RWPE2 (cell line): ENCODE measurements around the gene CHCHD2.
"Not testable (repeated sequence)": the region's sequence is repeated elsewhere in the genome, so short reads cannot be mapped to it uniquely, and the experiment has no call there.

Experiments used
- ATAC-seq: fragments of 200-7000 bp; cut with Tn5 transposase; 3 replicates; pipeline ENCODE4 v1.9.1; 2021; ENCODE audit warnings: low read depth
- DNase-seq: peaks from one replicate; pipeline ENCODE4 v3.0.0-alpha.2; 2020; ENCODE audit warnings: low spot score
- H3K27ac ChIP-seq: fragments of 450-650 bp; 2 replicates; pipeline ENCODE4 v1.5.1; 2017; ENCODE audit warnings: mild to moderate bottlenecking; ENCODE audit not compliant: poor library complexity, severe bottlenecking
- H3K27me3 ChIP-seq: fragments of 250-450 bp; sonication (Bioruptor Pico); 2 replicates; pipeline ENCODE4 v1.5.1; 2021; ENCODE audit warnings: mild to moderate bottlenecking, moderate library complexity; ENCODE audit not compliant: insufficient read depth, poor library complexity, severe bottlenecking
- H3K36me3 ChIP-seq: fragments of 250-450 bp; sonication (Bioruptor Pico); 2 replicates; pipeline ENCODE4 v1.5.1; 2020; ENCODE audit warnings: low read depth, mild to moderate bottlenecking, moderate library complexity
- H3K4me1 ChIP-seq: fragments of 250-450 bp; sonication (Bioruptor Pico); 2 replicates; pipeline ENCODE4 v1.5.1; 2021; ENCODE audit warnings: mild to moderate bottlenecking, moderate library complexity; ENCODE audit not compliant: insufficient read depth, poor library complexity, severe bottlenecking
- H3K4me3 ChIP-seq: fragments of 250-450 bp; sonication (Bioruptor Pico); 2 replicates; pipeline ENCODE4 v1.5.1; 2021; ENCODE audit warnings: mild to moderate bottlenecking, moderate library complexity; ENCODE audit not compliant: severe bottlenecking
- H3K9me3 ChIP-seq: fragments of 250-450 bp; sonication (Bioruptor Pico); 2 replicates; pipeline ENCODE4 v1.5.1; 2021; ENCODE audit warnings: mild to moderate bottlenecking, moderate library complexity; ENCODE audit not compliant: severe bottlenecking
- TF ChIP-seq, protein P1 (sequence below): fragments of 450-650 bp; IDR thresholded peaks from one replicate; pipeline ENCODE4 v1.5.1; 2017; ENCODE audit warnings: mild to moderate bottlenecking, moderate library complexity; ENCODE audit not compliant: poor library complexity, severe bottlenecking

The CHCHD2 gene

DNA sequence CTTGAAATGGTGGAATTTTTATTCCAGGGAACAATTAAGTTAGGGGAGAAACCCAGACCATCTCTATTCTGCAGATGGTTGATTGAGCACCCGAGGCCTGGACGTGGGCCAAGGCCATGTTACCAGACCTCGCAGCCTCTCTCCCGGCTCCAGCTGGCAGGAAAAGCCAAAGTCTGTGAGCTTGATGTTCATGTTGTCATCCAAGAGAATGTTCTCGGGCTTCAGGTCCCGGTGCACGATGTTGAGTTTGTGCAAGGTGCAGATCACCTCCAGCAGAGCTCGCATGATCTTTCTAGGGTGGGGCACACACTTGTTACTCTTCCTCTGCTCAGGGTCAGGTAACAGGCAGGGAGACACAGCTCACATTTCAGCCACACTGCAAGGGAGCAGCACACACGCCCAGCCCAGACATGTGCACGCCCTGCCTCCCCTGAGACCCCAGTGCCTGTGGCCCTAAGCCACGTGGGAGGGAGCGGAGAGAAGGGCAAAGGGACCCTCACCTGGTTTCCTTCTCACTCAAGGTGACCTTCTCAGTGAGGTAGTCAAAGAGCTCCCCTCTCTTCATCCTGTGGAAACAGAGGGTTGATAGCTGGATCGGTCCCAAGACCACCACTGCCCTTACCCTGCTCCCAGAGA is 23.0 kb downstream of the CHCHD2 start:
- no peak overlapping the region for H3K4me3 ChIP-seq
- no peak overlapping the region for H3K27ac ChIP-seq
- peak; percentile 16; the same call in 2 of the 3 replicates for ATAC-seq
- TF ChIP-seq, protein P1, sequence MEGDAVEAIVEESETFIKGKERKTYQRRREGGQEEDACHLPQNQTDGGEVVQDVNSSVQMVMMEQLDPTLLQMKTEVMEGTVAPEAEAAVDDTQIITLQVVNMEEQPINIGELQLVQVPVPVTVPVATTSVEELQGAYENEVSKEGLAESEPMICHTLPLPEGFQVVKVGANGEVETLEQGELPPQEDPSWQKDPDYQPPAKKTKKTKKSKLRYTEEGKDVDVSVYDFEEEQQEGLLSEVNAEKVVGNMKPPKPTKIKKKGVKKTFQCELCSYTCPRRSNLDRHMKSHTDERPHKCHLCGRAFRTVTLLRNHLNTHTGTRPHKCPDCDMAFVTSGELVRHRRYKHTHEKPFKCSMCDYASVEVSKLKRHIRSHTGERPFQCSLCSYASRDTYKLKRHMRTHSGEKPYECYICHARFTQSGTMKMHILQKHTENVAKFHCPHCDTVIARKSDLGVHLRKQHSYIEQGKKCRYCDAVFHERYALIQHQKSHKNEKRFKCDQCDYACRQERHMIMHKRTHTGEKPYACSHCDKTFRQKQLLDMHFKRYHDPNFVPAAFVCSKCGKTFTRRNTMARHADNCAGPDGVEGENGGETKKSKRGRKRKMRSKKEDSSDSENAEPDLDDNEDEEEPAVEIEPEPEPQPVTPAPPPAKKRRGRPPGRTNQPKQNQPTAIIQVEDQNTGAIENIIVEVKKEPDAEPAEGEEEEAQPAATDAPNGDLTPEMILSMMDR = no peak
- H3K36me3 ChIP-seq = peaks cover 13% of the 10 kb centered on the region
- no peaks in the 10 kb centered on the region for H3K9me3 ChIP-seq
- no peaks in the 10 kb centered on the region for H3K4me1 ChIP-seq
- no peak for DNase-seq
- no peaks in the 10 kb centered on the region for H3K27me3 ChIP-seq

DNA sequence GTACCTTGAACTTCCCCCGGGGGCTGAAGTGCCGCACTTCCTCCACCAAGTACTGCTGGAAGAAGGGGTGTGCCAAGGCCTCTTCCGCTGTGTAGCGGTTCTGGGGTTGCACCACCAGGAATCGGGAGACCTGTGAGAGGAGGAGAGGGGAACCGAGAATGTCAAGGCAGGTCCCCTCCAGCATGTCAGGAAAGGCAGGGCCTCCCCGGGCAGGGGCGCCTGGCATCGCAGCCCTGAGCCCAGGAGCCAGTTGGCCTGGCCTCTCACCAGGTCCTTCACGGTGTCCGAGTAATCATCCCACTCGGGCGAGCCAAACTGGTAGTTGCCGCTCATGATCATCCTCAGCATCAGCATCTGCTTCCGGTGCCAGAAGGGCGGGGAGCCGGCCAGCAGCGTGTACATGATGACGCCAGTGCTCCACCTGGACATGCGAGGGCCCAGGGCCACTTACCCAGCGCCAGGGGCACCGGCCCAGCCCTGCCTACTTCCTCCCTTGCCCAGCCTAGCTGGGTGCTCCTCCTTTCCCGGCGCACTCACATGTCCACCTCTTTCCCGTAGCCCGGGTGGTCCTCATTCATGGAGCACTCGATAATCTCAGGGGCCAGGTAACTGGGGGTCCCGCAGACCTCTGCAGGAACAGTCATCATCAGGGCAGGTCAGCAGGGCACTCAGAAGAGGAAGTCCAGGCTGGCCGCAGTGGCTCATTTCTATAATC is 24.5 kb downstream of the CHCHD2 start:
- ATAC-seq (no peak), DNase-seq (no peak)
- H3K27me3 ChIP-seq = no peaks in the 10 kb centered on the region
- TF ChIP-seq, protein P1 = no peak
- peaks cover 23% of the 10 kb centered on the region for H3K36me3 ChIP-seq
- H3K9me3 ChIP-seq = no peaks in the 10 kb centered on the region
- no peaks in the 10 kb centered on the region for H3K4me1 ChIP-seq
- no peak overlapping the region for H3K27ac ChIP-seq
- H3K4me3 ChIP-seq = no peak overlapping the region

DNA sequence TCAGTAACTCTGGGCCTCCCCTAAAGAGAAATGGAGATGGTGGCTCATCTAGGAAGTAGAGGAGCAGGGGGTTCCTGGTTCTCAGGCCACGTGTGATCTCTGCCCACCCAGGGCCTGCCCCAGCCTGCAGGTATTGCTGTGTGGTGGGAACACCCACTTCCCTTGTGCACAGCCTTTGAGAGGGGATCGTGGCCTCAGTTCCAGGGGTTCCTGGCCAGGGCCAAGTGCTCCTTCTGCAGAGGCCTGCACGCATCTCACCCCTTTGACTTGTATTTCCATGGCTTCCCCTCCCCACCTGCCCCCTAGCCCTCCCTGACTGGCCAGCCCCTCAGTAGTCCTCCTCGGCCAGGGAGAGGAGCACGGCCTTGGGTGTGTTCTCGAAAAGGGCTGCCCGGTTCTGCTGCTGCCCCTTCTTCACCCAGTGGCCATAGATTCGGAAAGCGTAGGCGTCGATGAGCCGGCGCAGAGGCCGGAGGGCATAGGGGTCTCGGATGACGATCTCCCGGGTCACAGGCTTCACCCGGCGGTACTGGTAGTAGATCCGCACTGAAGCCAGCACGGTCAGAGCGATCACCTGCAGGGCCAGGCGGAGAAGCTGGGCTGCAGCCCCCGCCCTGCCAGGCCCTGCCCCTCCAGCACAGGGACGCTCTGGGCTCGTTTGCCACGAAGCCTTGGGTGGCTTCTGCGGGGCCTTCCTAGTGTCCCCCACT is 25.4 kb downstream of the CHCHD2 start:
- H3K4me3 ChIP-seq, ATAC-seq, H3K27me3 ChIP-seq, H3K9me3 ChIP-seq, H3K27ac ChIP-seq, DNase-seq, H3K4me1 ChIP-seq: not testable (repeated sequence)
- H3K36me3 ChIP-seq = peaks cover 23% of the 10 kb centered on the region

DNA sequence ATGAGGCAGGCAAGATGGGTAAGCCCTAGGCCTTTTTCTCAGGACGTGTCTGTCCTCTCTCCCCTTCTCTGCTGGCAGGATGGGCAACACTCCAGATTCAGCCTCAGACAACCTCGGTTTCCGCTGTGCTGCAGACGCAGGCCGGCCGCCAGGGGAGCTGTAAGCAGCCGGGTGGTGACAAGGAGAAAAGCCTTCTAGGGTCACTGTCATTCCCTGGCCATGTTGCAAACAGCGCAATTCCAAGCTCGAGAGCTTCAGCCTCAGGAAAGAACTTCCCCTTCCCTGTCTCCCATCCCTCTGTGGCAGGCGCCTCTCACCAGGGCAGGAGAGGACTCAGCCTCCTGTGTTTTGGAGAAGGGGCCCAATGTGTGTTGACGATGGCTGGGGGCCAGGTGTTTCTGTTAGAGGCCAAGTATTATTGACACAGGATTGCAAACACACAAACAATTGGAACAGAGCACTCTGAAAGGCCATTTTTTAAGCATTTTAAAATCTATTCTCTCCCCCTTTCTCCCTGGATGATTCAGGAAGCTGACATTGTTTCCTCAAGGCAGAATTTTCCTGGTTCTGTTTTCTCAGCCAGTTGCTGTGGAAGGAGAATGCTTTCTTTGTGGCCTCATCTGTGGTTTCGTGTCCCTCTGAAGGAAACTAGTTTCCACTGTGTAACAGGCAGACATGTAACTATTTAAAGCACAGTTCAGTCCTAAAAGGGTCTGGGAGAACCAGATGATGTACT is 26.7 kb downstream of the CHCHD2 start:
- TF ChIP-seq, protein P1 = peak; percentile 17
- ATAC-seq (no peak), DNase-seq (no peak)
- H3K4me1 ChIP-seq = no peaks in the 10 kb centered on the region
- peaks cover 24% of the 10 kb centered on the region for H3K36me3 ChIP-seq
- H3K9me3 ChIP-seq = no peaks in the 10 kb centered on the region
- no peak overlapping the region for H3K27ac ChIP-seq
- H3K27me3 ChIP-seq = no peaks in the 10 kb centered on the region
- no peak overlapping the region for H3K4me3 ChIP-seq

DNA sequence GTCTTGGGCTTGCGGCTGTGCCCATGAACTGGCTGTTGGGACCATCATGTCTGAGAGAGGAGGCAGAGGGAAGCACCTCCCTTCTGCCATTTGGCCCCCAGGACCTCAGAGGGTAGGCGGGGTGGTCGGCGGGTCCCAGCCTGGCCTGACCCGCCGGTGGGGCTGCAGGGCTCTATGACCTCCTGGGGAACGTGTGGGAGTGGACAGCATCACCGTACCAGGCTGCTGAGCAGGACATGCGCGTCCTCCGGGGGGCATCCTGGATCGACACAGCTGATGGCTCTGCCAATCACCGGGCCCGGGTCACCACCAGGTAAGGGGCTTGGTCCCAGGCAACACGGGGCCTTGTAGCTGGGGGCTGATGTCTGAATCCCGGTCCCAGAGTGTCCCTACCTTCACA is 28.1 kb downstream of the CHCHD2 start:
- no peak for ATAC-seq
- peaks cover 27% of the 10 kb centered on the region for H3K36me3 ChIP-seq

More for the DNA sequence above, 28.1 kb downstream of the CHCHD2 start:
- Histone ChIP-seq H3K4me3 (no peak overlapping the region), H3K27ac (no peak overlapping the region), H3K9me3 (no peaks in the 10 kb centered on the region), H3K27me3 (no peaks in the 10 kb centered on the region), H3K4me1 (no peaks in the 10 kb centered on the region)
- no peak for DNase-seq
- TF ChIP-seq, protein P1 = no peak
